ENCODE measurements around the gene ATP2B2. TPM values are rescaled to one million over a fixed set of nuclear protein-coding genes. Genes with fewer than 3 reads are reported as not detected.

The ATP2B2 gene
- total RNA-seq, 4 donors from 2014 or later: 0.42 to 2.0 (median 1.1) TPM

- DNase-seq (ENCODE audit: low spot score in 2 of 2): no peak
- Histone ChIP-seq H3K4me1 (no peaks in the 10 kb centered on the region), H3K36me3 (peaks cover 0 to 3% (median 0%) of the 10 kb centered on the region in 3 donors), H3K4me3 (no peak overlapping the region), H3K27ac (no peak overlapping the region), H3K27me3 (peaks cover 0 to 12% of the 10 kb centered on the region in 2 donors), H3K9me3 (no peaks in the 10 kb centered on the region)
- TF ChIP-seq EP300 (IDR thresholded peaks at IDR 0.05) (no peak), CTCF (IDR thresholded peaks at IDR 0.05) (no peak), POLR2A (IDR thresholded peaks at IDR 0.05) (no peak)
- 76% methylated on average over 12 of the region's 12 CpGs for WGBS, 2 donors
Observed at GRCh38 chr3:10330319-10330718, 175.1 kb downstream of the ATP2B2 start.

GRCh38 chr3:10329495-10330015 lies 175.8 kb downstream of the ATP2B2 start:
- H3K27ac ChIP-seq: no peak overlapping the region
- TF ChIP-seq EP300 (IDR thresholded peaks at IDR 0.05) (no peak), POLR2A (IDR thresholded peaks at IDR 0.05) (no peak), CTCF (IDR thresholded peaks at IDR 0.05) (no peak)
- peaks cover 0 to 12% of the 10 kb centered on the region in 2 donors for H3K27me3 ChIP-seq
- no peaks in the 10 kb centered on the region for H3K9me3 ChIP-seq
- H3K36me3 ChIP-seq: peaks cover 0 to 3% (median 0%) of the 10 kb centered on the region in 3 donors
- H3K4me3 ChIP-seq: no peak overlapping the region
- WGBS, 2 donors: 75% methylated on average over 14 of the region's 14 CpGs
- no peaks in the 10 kb centered on the region for H3K4me1 ChIP-seq
- DNase-seq (ENCODE audit: low spot score in 2 of 2): no peak

- no peaks in the 10 kb centered on the region for H3K4me1 ChIP-seq
- DNase-seq (ENCODE audit: low spot score in 2 of 2): no peak
- H3K27me3 ChIP-seq: peaks cover 0 to 12% of the 10 kb centered on the region in 2 donors
- H3K27ac ChIP-seq: no peak overlapping the region
- H3K9me3 ChIP-seq: no peaks in the 10 kb centered on the region
- no peak overlapping the region for H3K4me3 ChIP-seq
- 41 to 51% methylated on average over 31 of the region's 31 CpGs for WGBS, 2 donors
- no peak for TF ChIP-seq EP300 (IDR thresholded peaks at IDR 0.05)
- TF ChIP-seq CTCF (IDR thresholded peaks at IDR 0.05): no peak
- no peak for TF ChIP-seq POLR2A (IDR thresholded peaks at IDR 0.05)
- H3K36me3 ChIP-seq: peaks cover 0 to 3% (median 0%) of the 10 kb centered on the region in 3 donors
Observed at GRCh38 chr3:10328460-10329071, 176.8 kb downstream of the ATP2B2 start.

- DNase-seq (ENCODE audit: low spot score in 2 of 2): no peak
- TF ChIP-seq POLR2A (IDR thresholded peaks at IDR 0.05) (no peak), CTCF (IDR thresholded peaks at IDR 0.05) (no peak), EP300 (IDR thresholded peaks at IDR 0.05) (no peak)
- no peak overlapping the region for H3K27ac ChIP-seq
- WGBS, 2 donors: 52 to 59% methylated on average over 10 of the region's 10 CpGs
- H3K27me3 ChIP-seq: peaks cover 0 to 12% of the 10 kb centered on the region in 2 donors
- H3K4me1 ChIP-seq: no peaks in the 10 kb centered on the region
- no peaks in the 10 kb centered on the region for H3K36me3 ChIP-seq
- H3K4me3 ChIP-seq: no peak overlapping the region
- no peaks in the 10 kb centered on the region for H3K9me3 ChIP-seq
Observed at GRCh38 chr3:10327592-10327991, 177.8 kb downstream of the ATP2B2 start.

- Histone ChIP-seq H3K27me3 (no peaks in the 10 kb centered on the region), H3K27ac (no peak overlapping the region), H3K4me3 (no peak overlapping the region), H3K9me3 (no peaks in the 10 kb centered on the region), H3K36me3 (peaks cover 0 to 16% (median 0%) of the 10 kb centered on the region in 3 donors), H3K4me1 (peaks cover 0 to 34% (median 12%) of the 10 kb centered on the region in 4 donors)
- 94 to 95% methylated on average over 1 of the region's 1 CpG for WGBS, 2 donors
- no peak for TF ChIP-seq EP300 (IDR thresholded peaks at IDR 0.05)
- peak in 1 of 5 experiments; percentile 11 for TF ChIP-seq CTCF (IDR thresholded peaks at IDR 0.05)
- no peak for TF ChIP-seq POLR2A (IDR thresholded peaks at IDR 0.05)
- DNase-seq (ENCODE audit: low spot score in 2 of 2): no peak
Observed at GRCh38 chr3:10322352-10322710, 183.1 kb downstream of the ATP2B2 start.

Measured in tibial nerve (tissue), 4 donors.